HG03159 (cell line): ENCODE results near the gene EHMT2.
"Not testable (repeated sequence)": the region's sequence is repeated elsewhere in the genome, so short reads cannot be mapped to it uniquely, and the experiment has no call there.

Experiments
- ATAC-seq: cut with Tn5 transposase; IDR thresholded peaks from one replicate; pipeline ENCODE4 v1.9.1; 2021; ENCODE audit warnings: mild to moderate bottlenecking, moderate library complexity; ENCODE audit not compliant: unreplicated experiment

The EHMT2 gene

DNA sequence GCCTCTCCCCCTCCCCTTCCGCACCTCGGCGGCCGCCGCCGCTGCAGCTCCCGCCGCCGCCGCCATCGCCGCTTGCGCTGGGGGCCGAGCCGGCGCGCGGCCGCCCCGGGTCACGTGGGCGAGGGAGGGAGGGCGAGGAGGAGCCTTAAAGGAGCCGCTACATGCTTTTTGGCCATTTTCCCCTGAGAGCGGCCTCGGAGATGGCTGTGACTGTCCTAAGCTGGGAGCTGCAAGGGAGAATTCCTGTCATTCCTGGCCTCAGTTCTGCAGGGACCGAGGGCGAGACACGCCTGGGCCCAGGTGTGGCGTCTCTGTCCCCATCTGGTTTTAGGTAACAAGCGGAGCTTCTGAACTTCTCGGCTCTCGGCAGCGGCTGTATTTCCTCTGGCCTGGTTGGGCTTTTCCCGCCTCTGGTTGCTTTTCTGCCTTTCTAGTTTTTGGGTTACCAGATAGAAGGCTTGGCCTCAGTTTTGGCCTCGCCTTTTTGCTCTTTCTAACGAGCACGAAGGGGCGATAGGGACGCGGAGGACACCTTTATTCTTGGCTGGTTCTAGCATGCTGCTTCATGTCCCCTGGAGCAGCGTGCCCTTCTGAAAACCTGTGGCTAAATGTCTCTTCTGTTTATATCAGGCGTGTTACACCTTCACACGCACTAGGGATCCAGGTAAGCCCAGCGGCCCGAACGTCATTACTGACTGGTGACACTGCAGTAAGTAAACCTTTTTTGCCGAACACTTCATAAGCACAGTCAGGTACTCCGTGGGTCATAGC is at the start of gene EHMT2:
EHMT2 (minus strand) TSS at position 87 of the 771 bp plus-strand sequence; CDS start at position 66, 21 bp downstream.
- no peak for ATAC-seq

DNA sequence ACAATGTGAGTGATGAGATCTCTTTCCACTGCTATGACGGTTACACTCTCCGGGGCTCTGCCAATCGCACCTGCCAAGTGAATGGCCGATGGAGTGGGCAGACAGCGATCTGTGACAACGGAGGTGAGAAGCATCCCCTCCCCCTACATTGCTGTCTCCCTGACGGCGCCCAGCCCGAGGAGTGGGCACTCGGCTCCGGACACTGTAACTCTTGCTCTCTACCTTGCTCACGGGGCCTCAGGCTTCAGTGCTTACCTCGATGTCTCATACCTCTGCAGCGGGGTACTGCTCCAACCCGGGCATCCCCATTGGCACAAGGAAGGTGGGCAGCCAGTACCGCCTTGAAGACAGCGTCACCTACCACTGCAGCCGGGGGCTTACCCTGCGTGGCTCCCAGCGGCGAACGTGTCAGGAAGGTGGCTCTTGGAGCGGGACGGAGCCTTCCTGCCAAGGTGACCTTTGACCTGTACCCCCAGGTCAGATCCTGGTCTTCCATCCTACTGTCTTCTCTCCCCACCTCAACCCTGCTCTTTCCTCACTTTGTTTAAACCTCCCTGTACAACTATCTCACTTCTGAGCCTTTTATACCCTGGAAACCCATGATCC is 49.7 kb upstream of the EHMT2 start:
- no peak for ATAC-seq

- ATAC-seq: no peak
Observed at GRCh38 chr6:31946370-31946885, 48.9 kb upstream of the EHMT2 start.

DNA sequence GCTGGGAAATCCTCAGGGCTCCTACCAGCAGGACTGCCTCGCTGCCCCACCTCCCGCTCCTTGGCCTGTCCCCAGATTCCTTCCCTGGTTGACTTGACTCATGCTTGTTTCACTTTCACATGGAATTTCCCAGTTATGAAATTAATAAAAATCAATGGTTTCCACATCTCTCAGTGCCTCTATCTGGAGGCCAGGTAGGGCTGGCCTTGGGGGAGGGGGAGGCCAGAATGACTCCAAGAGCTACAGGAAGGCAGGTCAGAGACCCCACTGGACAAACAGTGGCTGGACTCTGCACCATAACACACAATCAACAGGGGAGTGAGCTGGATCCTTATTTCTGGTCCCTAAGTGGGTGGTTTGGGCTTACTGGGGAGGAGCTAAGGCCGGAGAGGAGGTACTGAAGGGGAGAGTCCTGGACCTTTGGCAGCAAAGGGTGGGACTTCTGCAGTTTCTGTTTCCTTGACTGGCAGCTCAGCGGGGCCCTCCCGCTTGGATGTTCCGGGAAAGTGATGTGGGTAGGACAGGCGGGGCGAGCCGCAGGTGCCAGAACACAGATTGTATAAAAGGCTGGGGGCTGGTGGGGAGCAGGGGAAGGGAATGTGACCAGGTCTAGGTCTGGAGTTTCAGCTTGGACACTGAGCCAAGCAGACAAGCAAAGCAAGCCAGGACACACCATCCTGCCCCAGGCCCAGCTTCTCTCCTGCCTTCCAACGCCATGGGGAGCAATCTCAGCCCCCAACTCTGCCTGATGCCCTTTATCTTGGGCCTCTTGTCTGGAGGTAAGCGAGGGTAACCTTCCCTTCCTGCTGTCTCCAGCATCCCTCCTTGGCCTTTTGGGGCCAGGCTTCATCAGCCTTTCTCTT is 48.2 kb upstream of the EHMT2 start, which contains the start of gene CFB:
CFB (plus strand) TSS at position 589 of the 863 bp plus-strand sequence; CDS start at position 716, 127 bp downstream.
- no peak for ATAC-seq

- ATAC-seq: no peak
Observed at GRCh38 chr6:31945154-31945506, 47.6 kb upstream of the EHMT2 start.

GRCh38 chr6:31943742-31944141 is 46.2 kb upstream of the EHMT2 start:
- ATAC-seq: no peak

DNA sequence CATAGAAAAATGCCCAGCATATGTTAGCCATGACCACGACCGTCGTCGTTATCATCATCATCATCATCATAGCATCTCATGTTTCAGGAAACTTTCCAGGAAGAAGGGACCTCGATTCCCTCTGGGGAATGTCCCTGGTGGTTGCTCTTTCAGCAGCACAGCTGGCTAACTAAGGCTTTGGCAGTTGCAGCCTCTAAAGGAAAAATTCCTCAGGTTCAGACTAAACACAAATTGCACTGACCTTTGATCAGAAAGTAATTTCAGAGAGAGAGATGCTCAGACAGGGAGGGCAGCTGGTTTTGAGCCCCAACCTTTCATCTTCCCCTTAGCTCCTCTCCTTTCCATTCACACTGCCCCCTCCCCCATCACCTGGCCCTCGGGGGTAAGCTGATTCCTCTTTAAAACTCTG is 42.8 kb upstream of the EHMT2 start:
- ATAC-seq: no peak

DNA sequence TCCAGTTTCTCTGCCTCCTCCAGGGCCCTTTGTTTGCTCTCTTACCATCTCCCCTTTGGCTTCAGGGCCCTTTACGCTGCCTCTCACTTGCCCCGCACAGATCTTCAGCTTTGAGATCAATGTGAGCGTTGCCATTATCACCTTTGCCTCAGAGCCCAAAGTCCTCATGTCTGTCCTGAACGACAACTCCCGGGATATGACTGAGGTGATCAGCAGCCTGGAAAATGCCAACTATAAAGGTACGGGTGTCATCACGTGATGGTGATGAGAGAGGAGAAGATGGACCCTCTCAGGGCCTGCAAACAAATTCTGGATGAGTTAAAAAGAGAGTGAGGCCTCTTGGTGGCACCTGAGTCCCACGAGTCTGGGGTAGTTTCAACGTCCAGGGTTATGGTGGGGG is 38.3 kb upstream of the EHMT2 start:
- ATAC-seq: no peak

- ATAC-seq: no peak
Observed at GRCh38 chr6:31935021-31935420, 37.5 kb upstream of the EHMT2 start.

- ATAC-seq: no peak
Observed at GRCh38 chr6:31933537-31933936, 36.0 kb upstream of the EHMT2 start.

- ATAC-seq: not testable (repeated sequence)
Observed at GRCh38 chr6:31932137-31932536, 34.6 kb upstream of the EHMT2 start.

- no peak for ATAC-seq
Observed at GRCh38 chr6:31930962-31931361, 33.5 kb upstream of the EHMT2 start.

DNA sequence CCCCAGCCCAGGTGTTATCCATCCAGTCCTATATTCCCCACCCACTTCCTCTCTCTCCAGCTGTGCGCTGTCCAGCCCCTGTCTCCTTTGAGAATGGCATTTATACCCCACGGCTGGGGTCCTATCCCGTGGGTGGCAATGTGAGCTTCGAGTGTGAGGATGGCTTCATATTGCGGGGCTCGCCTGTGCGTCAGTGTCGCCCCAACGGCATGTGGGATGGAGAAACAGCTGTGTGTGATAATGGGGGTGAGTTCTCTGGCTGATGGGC is 31.1 kb upstream of the EHMT2 start:
- no peak for ATAC-seq

- no peak for ATAC-seq
Observed at GRCh38 chr6:31927863-31928671, 30.6 kb upstream of the EHMT2 start.

DNA sequence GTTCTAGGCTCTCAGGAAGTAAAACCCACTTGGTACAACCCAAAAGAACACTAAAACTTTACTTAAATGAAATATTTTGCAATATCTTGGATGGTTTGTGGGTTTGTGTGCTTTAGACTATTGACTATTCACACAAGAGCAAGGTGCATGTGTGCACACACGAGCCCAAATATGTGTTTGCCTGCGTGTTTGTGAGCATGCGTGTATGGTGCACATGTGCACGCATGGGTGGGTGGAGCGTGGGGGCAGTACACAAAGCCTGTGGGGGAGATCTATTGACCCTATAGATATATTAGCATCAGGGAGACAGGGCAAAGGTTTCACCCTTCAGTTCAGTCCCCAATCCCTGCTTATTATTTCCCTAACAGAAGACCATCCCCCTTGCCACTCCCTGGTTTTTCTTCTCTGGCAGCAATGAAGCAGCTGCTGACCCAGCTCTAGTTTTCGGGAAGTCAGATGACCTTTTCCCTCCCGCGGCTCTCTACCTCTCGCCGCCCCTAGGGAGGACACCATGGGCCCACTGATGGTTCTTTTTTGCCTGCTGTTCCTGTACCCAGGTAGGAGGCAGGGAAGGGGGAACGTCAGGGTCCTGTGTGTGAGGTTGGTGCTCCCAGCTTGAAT is 29.9 kb upstream of the EHMT2 start, which contains the start of gene C2:
C2 (plus strand) TSS at position 476 of the 621 bp plus-strand sequence; CDS start at position 512, 36 bp downstream.
- no peak for ATAC-seq

GRCh38 chr6:31922942-31923341 is 25.4 kb upstream of the EHMT2 start:
- ATAC-seq: no peak

GRCh38 chr6:31920811-31921210 is 23.3 kb upstream of the EHMT2 start:
- ATAC-seq: no peak

DNA sequence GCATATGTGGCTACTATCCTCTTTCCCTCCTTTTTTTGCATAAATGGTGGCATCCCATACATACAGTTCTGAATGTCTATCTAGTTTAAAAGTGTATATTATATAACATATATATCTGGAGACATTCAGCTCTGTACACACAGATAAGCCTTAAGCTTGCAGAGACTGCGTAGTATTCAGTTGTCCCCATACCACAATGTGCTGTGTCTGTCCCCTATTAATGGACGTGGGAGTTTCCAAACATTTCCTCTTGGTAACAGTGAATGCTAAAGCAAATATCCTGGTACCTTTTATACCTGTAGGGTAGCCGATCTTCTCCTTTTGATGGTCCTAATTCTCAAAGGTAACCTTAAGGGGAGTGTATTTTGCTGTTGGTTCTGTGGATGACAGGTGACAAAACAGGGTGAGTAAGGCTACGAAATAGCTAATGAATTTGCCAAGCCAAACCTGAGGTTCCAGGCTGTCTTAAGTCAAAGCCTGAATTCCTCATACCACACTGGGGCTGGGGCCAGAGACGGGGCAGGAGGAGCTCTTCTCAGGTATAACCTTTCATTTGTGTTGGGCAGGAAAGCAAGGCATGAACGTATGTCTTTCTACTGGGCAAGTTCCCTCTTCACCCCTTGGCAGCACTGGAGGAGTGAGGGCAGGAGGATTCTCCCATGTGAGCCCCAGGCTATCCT is 22.3 kb upstream of the EHMT2 start:
- no peak for ATAC-seq

DNA sequence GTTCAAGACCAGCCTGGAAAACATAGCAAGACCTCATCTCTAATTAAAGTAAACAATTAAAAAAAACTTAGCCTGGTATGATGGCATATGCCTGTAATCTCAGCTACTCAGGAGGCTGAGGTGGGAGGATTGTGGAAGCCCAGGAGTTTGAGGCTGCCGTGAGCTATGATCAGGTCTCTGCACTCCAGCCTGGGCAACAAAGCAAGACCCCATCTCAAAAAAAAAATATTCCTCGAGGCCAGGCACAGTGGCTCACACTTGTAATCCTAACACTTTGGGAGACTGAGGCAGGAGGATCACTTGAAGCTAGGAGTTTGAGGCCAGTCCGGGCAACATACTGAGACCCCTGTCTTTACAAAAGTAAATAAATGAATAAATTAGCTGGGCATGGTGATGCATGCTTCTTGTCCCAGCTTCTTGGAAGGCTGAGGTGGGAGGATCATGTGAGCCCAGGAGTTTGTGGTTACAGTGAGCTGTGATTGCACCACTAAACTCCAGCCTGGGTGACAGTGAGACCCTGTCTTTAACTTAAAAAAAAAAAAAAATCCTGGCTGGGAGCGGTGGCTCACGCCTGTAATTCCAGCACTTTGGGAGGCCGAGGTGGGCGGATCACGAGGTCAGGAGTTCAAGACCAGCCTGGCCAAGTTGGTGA is 20.7 kb upstream of the EHMT2 start:
- no peak for ATAC-seq
